HG03469 (cell line): ENCODE results near the gene OR10G2.
"Not testable (repeated sequence)": the region's sequence is repeated elsewhere in the genome, so short reads cannot be mapped to it uniquely, and the experiment has no call there.

Experiments used
- ATAC-seq: cut with Tn5 transposase; IDR thresholded peaks from one replicate; pipeline ENCODE4 v1.9.1; 2021; ENCODE audit warnings: mild to moderate bottlenecking, moderate library complexity, moderate number of reproducible peaks; ENCODE audit not compliant: unreplicated experiment

Gene OR10G2

GRCh38 chr14:21602181-21602580, 32.6 kb downstream of the OR10G2 start:
- ATAC-seq, result not testable (repeated sequence)

- ATAC-seq, result no peak
Measured at GRCh38 chr14:21589317-21589716, 45.4 kb downstream of the OR10G2 start.
